Measurements from ENCODE around the gene ZDHHC11B. TPM values are rescaled to one million over a fixed set of nuclear protein-coding genes. Genes with fewer than 3 reads are reported as not detected.
A peak's percentile ranks its signal among the peaks of the same experiment; 100 is the strongest.
"Not testable (repeated sequence)": the region's sequence is repeated elsewhere in the genome, so short reads cannot be mapped to it uniquely, and the experiment has no call there.

Gene ZDHHC11B
- total RNA-seq = 10 to 100 TPM in 1 of 4 donors, 1 to 10 TPM in 3; 2.2 to 11.7 (median 6.2) TPM

GRCh38 chr5:784428-785177 is at the start of gene ZDHHC11B:
ZDHHC11B (minus strand) TSS chr5:784729; CDS start chr5:766919, 17,810 bp downstream.
- intact Hi-C loops (cut with DNase I); H3K9me3 ChIP-seq; H3K36me3 ChIP-seq; H3K27me3 ChIP-seq: not testable (repeated sequence)
- WGBS = 1% methylated on average over 38 of the region's 101 CpGs
- H3K27ac ChIP-seq (replicated peaks in 1 of 4) = peak within 1 kb of the TSS; percentile 80 to 86 (median 81)
- DNase-seq (ENCODE audit: extremely low spot score) = peak; percentile 97
- TF ChIP-seq POLR2AphosphoS5 (IDR thresholded peaks at IDR 0.05) (peak; percentile 80 to 85), CTCF (IDR thresholded peaks at IDR 0.05) (peak in 2 of 3 experiments; percentile 7 to 13)
- peaks cover 8 to 23% (median 21%) of the 10 kb centered on the region in 4 donors for H3K4me1 ChIP-seq
- peak within 1 kb of the TSS; percentile 66 to 95 (median 72) for H3K4me3 ChIP-seq

- H3K4me1 ChIP-seq; intact Hi-C loops (cut with DNase I); H3K27ac ChIP-seq (replicated peaks in 1 of 4); H3K27me3 ChIP-seq; H3K36me3 ChIP-seq; DNase-seq (ENCODE audit: extremely low spot score); H3K9me3 ChIP-seq; H3K4me3 ChIP-seq: not testable (repeated sequence)
- whole genome bisulfite sequencing = 88% methylated on average over 2 of the region's 2 CpGs
These were observed 49.5 kb upstream of the ZDHHC11B start for GRCh38 chr5:834013-834412.

- WGBS = 98% methylated on average over 17 of the region's 19 CpGs
These were observed 43.7 kb upstream of the ZDHHC11B start for GRCh38 chr5:828194-828593.

GRCh38 chr5:825544-825943 is 41.0 kb upstream of the ZDHHC11B start:
- intact Hi-C loops (cut with DNase I); H3K4me3 ChIP-seq; H3K27ac ChIP-seq (replicated peaks in 1 of 4); H3K27me3 ChIP-seq; H3K4me1 ChIP-seq; H3K9me3 ChIP-seq: not testable (repeated sequence)
- 40% methylated on average over 1 of the region's 1 CpG for WGBS
- peaks cover 0 to 21% (median 9%) of the 10 kb centered on the region in 4 donors for H3K36me3 ChIP-seq
- DNase-seq (ENCODE audit: extremely low spot score) = peak; percentile 21

More at GRCh38 chr5:828194-828593, 43.7 kb upstream of the ZDHHC11B start:
- intact Hi-C loops (cut with DNase I); H3K27me3 ChIP-seq; H3K4me3 ChIP-seq; H3K4me1 ChIP-seq; H3K27ac ChIP-seq (replicated peaks in 1 of 4); H3K9me3 ChIP-seq: not testable (repeated sequence)
- peaks cover 0 to 18% (median 7%) of the 10 kb centered on the region in 4 donors for H3K36me3 ChIP-seq
- DNase-seq (ENCODE audit: extremely low spot score) = peak; percentile 26

- H3K9me3 ChIP-seq = no peaks in the 10 kb centered on the region
- WGBS = 85% methylated on average over 8 of the region's 8 CpGs
- TF ChIP-seq POLR2A (IDR thresholded peaks at IDR 0.05; ENCODE audit: low read depth) (no peak), CTCF (IDR thresholded peaks at IDR 0.05) (no peak), POLR2AphosphoS5 (IDR thresholded peaks at IDR 0.05) (no peak), EP300 (IDR thresholded peaks at IDR 0.05) (no peak)
- H3K4me3 ChIP-seq = no peak overlapping the region
- no peaks in the 10 kb centered on the region for H3K27me3 ChIP-seq
- no peaks in the 10 kb centered on the region for H3K4me1 ChIP-seq
- DNase-seq (ENCODE audit: extremely low spot score) = peak; percentile 62
- peaks cover 0 to 21% (median 9%) of the 10 kb centered on the region in 4 donors for H3K36me3 ChIP-seq
- intact Hi-C loops (cut with DNase I) = no loop called here
- H3K27ac ChIP-seq (replicated peaks in 1 of 4) = no peak overlapping the region
These were observed 37.0 kb upstream of the ZDHHC11B start for GRCh38 chr5:821504-821903.

GRCh38 chr5:820245-820644 is 35.7 kb upstream of the ZDHHC11B start:
- Histone ChIP-seq H3K4me3 (no peak overlapping the region), H3K36me3 (peaks cover 0 to 19% (median 9%) of the 10 kb centered on the region in 4 donors), H3K27me3 (no peaks in the 10 kb centered on the region), H3K4me1 (no peaks in the 10 kb centered on the region), H3K27ac (replicated peaks in 1 of 4) (no peak overlapping the region), H3K9me3 (no peaks in the 10 kb centered on the region)
- intact Hi-C loops (cut with DNase I) = no loop called here
- no peak for TF ChIP-seq CTCF (IDR thresholded peaks at IDR 0.05)
- TF ChIP-seq EP300 (IDR thresholded peaks at IDR 0.05) = no peak
- no peak for TF ChIP-seq POLR2AphosphoS5 (IDR thresholded peaks at IDR 0.05)
- no peak for TF ChIP-seq POLR2A (IDR thresholded peaks at IDR 0.05; ENCODE audit: low read depth)
- WGBS = 93% methylated on average over 3 of the region's 3 CpGs
- peak; percentile 50 for DNase-seq (ENCODE audit: extremely low spot score)

All from esophagus muscularis mucosa (tissue), 4 donors.